Measurements from ENCODE around the gene FIGLA.

DNA sequence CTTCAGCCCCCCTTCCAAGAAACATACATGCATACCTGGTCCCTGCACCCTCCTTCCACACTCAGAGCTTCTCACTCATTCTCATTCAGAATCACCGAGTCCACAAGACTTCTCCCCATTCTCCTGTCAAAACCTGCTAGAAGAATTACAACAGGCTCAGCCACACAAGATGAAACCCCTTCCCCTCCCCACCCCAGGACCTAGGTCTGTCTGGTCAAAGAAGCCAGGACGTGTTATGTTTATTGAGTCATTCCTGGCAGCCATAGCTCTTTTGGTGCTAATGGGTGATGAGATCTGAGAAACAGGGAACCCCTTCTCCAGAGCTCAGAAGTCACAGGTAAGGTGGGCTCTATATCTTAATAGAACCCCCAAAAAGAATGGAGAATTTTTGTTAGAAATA lies 21.0 kb downstream of the FIGLA start:
- TF ChIP-seq, protein P1, sequence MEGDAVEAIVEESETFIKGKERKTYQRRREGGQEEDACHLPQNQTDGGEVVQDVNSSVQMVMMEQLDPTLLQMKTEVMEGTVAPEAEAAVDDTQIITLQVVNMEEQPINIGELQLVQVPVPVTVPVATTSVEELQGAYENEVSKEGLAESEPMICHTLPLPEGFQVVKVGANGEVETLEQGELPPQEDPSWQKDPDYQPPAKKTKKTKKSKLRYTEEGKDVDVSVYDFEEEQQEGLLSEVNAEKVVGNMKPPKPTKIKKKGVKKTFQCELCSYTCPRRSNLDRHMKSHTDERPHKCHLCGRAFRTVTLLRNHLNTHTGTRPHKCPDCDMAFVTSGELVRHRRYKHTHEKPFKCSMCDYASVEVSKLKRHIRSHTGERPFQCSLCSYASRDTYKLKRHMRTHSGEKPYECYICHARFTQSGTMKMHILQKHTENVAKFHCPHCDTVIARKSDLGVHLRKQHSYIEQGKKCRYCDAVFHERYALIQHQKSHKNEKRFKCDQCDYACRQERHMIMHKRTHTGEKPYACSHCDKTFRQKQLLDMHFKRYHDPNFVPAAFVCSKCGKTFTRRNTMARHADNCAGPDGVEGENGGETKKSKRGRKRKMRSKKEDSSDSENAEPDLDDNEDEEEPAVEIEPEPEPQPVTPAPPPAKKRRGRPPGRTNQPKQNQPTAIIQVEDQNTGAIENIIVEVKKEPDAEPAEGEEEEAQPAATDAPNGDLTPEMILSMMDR (IDR thresholded peaks at IDR 0.05; ENCODE audit: low read depth, low read length): no peak
- no peak for TF ChIP-seq MYC (IDR thresholded peaks at IDR 0.05; ENCODE audit: low read depth, low read length)
- TF ChIP-seq POLR2A (IDR thresholded peaks at IDR 0.05; ENCODE audit: extremely low read depth, insufficient read length): no peak
